ENCODE results near the gene COPS8. TPM values are rescaled to one million over a fixed set of nuclear protein-coding genes. Genes with fewer than 3 reads are reported as not detected.

The COPS8 gene
- total RNA-seq, 4 donors from 2014 or later, result 29.0 to 55.3 (median 30.1) TPM

DNA sequence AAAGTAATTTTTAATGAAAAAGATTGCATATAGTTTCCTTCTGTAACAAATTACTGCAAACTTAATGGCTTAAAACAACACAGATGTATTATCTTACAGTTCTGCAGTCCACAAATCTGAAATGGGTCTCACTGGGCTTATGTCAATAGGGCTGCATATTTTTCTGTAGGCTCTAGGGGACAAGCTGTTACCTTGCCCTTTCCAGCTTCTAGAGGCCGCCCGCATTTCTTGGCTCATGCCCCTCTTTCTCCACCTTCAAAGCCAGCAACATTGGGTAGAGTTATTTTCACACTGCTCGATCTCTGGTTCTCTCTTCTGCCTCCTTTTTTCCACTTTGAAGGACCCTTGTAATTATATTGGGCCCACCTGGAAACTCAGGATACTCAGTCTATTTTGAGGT, 16.7 kb downstream of the COPS8 start:
- Histone ChIP-seq H3K27ac (no peak overlapping the region), H3K4me1 (no peaks in the 10 kb centered on the region), H3K9me3 (no peaks in the 10 kb centered on the region), H3K4me3 (no peak overlapping the region), H3K36me3 (peaks cover 0 to 52% (median 0%) of the 10 kb centered on the region in 3 donors), H3K27me3 (no peaks in the 10 kb centered on the region)
- TF ChIP-seq POLR2A (IDR thresholded peaks at IDR 0.05), result no peak
- TF ChIP-seq, protein P1, sequence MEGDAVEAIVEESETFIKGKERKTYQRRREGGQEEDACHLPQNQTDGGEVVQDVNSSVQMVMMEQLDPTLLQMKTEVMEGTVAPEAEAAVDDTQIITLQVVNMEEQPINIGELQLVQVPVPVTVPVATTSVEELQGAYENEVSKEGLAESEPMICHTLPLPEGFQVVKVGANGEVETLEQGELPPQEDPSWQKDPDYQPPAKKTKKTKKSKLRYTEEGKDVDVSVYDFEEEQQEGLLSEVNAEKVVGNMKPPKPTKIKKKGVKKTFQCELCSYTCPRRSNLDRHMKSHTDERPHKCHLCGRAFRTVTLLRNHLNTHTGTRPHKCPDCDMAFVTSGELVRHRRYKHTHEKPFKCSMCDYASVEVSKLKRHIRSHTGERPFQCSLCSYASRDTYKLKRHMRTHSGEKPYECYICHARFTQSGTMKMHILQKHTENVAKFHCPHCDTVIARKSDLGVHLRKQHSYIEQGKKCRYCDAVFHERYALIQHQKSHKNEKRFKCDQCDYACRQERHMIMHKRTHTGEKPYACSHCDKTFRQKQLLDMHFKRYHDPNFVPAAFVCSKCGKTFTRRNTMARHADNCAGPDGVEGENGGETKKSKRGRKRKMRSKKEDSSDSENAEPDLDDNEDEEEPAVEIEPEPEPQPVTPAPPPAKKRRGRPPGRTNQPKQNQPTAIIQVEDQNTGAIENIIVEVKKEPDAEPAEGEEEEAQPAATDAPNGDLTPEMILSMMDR (IDR thresholded peaks at IDR 0.05), result no peak
- no peak for DNase-seq

DNA sequence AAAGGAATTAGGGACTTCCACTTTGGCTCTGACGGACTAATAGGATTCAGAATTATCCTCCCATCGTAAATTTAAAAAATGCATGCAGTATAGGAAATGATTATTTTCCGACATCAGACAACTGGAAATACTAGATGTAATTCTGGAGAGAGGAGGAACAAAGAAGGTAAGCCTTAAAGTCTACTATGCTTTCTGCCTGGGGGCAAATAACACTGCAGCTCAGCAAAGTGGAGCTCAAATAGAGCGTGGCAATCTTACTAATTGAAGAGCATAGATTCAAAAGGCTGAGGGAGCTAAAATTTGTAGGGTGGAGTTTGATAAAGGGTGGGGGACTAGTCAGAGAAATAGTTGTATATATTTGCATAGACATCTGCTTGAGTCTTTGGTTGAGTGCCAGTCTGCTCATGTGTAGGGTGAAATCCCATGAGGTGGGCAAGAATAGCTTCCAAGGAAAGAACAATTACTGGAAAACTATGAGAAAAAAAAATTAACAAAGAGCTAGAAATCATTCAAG, 23.8 kb downstream of the COPS8 start:
- H3K4me1 ChIP-seq, result no peaks in the 10 kb centered on the region
- no peaks in the 10 kb centered on the region for H3K27me3 ChIP-seq
- H3K9me3 ChIP-seq, result no peaks in the 10 kb centered on the region
- H3K4me3 ChIP-seq, result no peak overlapping the region
- no peak for DNase-seq
- TF ChIP-seq POLR2A (IDR thresholded peaks at IDR 0.05), result no peak
- TF ChIP-seq, protein P1 (IDR thresholded peaks at IDR 0.05), result no peak
- no peak overlapping the region for H3K27ac ChIP-seq
- H3K36me3 ChIP-seq, result no peaks in the 10 kb centered on the region

DNA sequence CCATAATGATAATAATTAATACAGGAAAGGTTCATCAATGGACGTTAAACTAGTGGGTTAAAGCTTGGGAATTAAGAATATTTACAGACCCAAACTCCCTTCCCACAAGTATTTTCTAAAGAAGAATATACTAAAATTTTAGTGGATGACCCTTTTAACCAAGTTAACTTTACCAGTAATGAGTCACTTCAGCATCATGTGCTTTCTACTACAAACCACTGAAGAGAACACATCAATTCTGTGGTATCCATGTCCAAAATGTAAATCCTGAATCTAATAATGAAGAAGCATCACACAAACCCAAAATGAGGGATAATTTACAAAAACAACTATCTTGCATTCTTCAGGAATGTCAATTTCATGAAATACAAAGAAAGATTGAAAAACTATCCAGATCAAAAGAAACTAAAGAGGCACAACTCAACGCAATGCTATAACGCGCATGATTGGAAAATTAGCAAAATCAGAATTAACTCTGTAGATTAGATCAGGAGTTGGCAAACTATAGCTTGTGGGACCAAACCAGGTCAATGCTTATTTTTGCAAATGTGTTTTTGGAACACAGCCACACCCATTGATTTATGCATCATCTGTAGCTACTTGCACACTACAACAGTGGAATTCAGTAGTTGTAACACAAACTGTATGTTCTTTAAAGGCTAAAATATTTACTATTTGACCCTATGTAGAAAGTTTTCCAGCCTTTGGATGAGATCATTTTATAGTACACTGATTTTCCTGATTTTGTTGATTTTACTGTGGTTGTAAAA, 27.5 kb downstream of the COPS8 start:
- Histone ChIP-seq H3K27me3 (no peaks in the 10 kb centered on the region), H3K4me1 (no peaks in the 10 kb centered on the region), H3K36me3 (no peaks in the 10 kb centered on the region), H3K4me3 (no peak overlapping the region), H3K9me3 (no peaks in the 10 kb centered on the region), H3K27ac (no peak overlapping the region)
- TF ChIP-seq, protein P1 (IDR thresholded peaks at IDR 0.05), result no peak
- no peak for TF ChIP-seq POLR2A (IDR thresholded peaks at IDR 0.05)
- no peak for DNase-seq

DNA sequence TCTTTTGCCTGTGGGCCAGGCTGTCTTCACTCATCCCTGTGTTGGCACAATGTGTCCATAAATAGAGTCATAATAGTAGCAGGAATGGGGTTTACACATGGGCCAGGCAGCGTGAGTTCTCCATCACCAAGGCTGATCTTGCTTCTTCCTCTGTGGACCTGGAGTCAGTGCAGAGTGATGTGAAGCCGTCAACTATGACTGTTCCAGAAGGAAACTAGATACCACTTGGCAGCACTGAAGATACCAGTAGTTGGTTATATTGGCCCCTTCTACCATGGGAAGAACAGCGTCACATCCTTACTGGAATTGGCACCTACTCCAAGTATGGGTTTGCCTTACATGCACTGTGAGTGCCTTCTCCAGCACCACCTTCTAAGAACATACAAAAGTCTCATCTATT, 30.2 kb downstream of the COPS8 start:
- H3K27me3 ChIP-seq, result no peaks in the 10 kb centered on the region
- H3K27ac ChIP-seq, result no peak overlapping the region
- H3K9me3 ChIP-seq, result no peaks in the 10 kb centered on the region
- no peaks in the 10 kb centered on the region for H3K4me1 ChIP-seq
- H3K4me3 ChIP-seq, result no peak overlapping the region
- DNase-seq, result no peak
- TF ChIP-seq POLR2A (IDR thresholded peaks at IDR 0.05), result no peak
- TF ChIP-seq, protein P1 (IDR thresholded peaks at IDR 0.05), result no peak
- H3K36me3 ChIP-seq, result no peaks in the 10 kb centered on the region

DNA sequence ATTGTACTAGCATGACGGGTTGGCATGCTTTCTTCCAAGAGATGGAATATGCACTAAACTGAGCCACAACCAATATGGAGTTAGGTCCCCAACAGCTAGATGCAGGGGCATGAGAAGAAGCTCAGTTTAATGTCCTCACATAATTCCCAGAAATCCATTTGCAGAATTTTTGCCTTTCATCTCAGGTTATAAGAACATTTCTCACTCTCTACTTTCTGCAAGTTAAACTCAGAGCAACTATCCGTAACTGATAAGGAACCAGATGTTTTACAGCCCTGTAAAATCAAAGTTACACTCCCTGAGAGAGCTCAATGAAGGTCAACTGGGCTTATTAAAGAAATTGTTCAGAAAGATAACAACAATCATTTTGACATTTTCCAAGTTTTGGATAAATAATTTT, 30.7 kb downstream of the COPS8 start:
- no peaks in the 10 kb centered on the region for H3K9me3 ChIP-seq
- no peaks in the 10 kb centered on the region for H3K4me1 ChIP-seq
- no peak for DNase-seq
- no peak overlapping the region for H3K4me3 ChIP-seq
- TF ChIP-seq, protein P1 (IDR thresholded peaks at IDR 0.05), result no peak
- TF ChIP-seq POLR2A (IDR thresholded peaks at IDR 0.05), result no peak
- no peaks in the 10 kb centered on the region for H3K36me3 ChIP-seq
- no peak overlapping the region for H3K27ac ChIP-seq
- H3K27me3 ChIP-seq, result no peaks in the 10 kb centered on the region

All from Peyer's patch (tissue), 4 donors.